GM12878 (cell line): Measurements from ENCODE around the gene CTSW. TPM values are rescaled to one million over a fixed set of nuclear protein-coding genes. Genes with fewer than 3 reads are reported as not detected.

Experiments used
- ATAC-seq: fragments of 200-7000 bp; cut with Tn5 transposase; 3 replicates; pipeline ENCODE4 v1.9.1; 2020; ENCODE audit warnings: mild to moderate bottlenecking, moderate library complexity
- BruUV-seq: library from RNA; stranded (reverse); fragments of 400-500 nt; replicated peaks from 2 replicates; lab custom pipeline; 2021; lab: Mats Ljungman, UMichigan
- CTCF ChIA-PET: fragments of 300-600 bp; sonication (Branson Sonifier 250); formaldehyde crosslinking; extraction: SDS; loops from one replicate; lab custom pipeline; 2021; ENCODE audit warnings: inconsistent platforms; lab: Yijun Ruan, JAX
- POLR2A ChIA-PET: fragments of 350-600 bp; formaldehyde crosslinking; extraction: SDS; loops from one replicate; lab custom pipeline; 2021; ENCODE audit warnings: inconsistent platforms; lab: Charles Lee
- RAD21 ChIA-PET: fragments of 300-600 bp; sonication (Branson Sonifier 250); formaldehyde crosslinking; loops from one replicate; lab custom pipeline; 2023; ENCODE audit warnings: antibody characterized with exemption; ENCODE audit not compliant: unreplicated experiment; lab: Charles Lee
- SMC1A ChIA-PET: fragments of 300-600 bp; sonication (Branson Sonifier 250); formaldehyde crosslinking; loops from one replicate; lab custom pipeline; 2023; ENCODE audit not compliant: unreplicated experiment, uncharacterized antibody; lab: Charles Lee
- DNase-seq: peaks from one replicate; pipeline ENCODE4 v3.0.0-alpha.2; 2011; ENCODE audit warnings: low read depth, low spot score
- FAIRE-seq: peaks from 3 replicates; lab custom pipeline; 2011; peaks lifted over from hg19 to GRCh38; lab: Jason Lieb, UNC
- H2AFZ ChIP-seq: 2 replicates; pipeline ENCODE4 v1.6.0; 2011; ENCODE audit warnings: low read depth, low read length, control low read depth; ENCODE audit not compliant: control insufficient read depth
- H3K27ac ChIP-seq: 2 replicates; pipeline ENCODE4 v1.5.1; 2011; ENCODE audit warnings: control low read depth; ENCODE audit not compliant: control insufficient read depth, insufficient read depth
- H3K27me3 ChIP-seq, 2 experiments: replicated peaks in 1 of 2; 2 replicates each; pipeline versions ENCODE4 v1.6.0 to v1.6.1; 2011; ENCODE audit warnings: low read length in 1 of 2; ENCODE audit not compliant: control insufficient read depth in 2 of 2, insufficient read depth in 2 of 2
- H3K36me3 ChIP-seq, 2 experiments: 2 replicates each; pipeline ENCODE4 v1.5.1; 2011; ENCODE audit warnings: low read length in 1 of 2; ENCODE audit not compliant: control insufficient read depth in 2 of 2, insufficient read depth in 2 of 2
- H3K4me1 ChIP-seq: 2 replicates; pipeline ENCODE4 v1.6.1; 2011; ENCODE audit warnings: mild to moderate bottlenecking, low read length, moderate library complexity, mixed read lengths; ENCODE audit not compliant: control insufficient read depth, insufficient read depth
- H3K4me2 ChIP-seq: 2 replicates; pipeline ENCODE4 v1.6.0; 2011; ENCODE audit warnings: control low read depth; ENCODE audit not compliant: control insufficient read depth, insufficient read depth
- H3K4me3 ChIP-seq: fragments of 200-600 bp; sonication (generic); 2 replicates; pipeline ENCODE4 v1.5.1; 2016
- H3K79me2 ChIP-seq: 2 replicates; pipeline ENCODE4 v1.6.0; 2011; ENCODE audit warnings: low read length; ENCODE audit not compliant: control insufficient read depth, insufficient read depth
- H3K9ac ChIP-seq: 2 replicates; pipeline ENCODE4 v1.8.0; 2011; ENCODE audit warnings: low read length, control low read depth, mixed read lengths; ENCODE audit not compliant: control insufficient read depth, insufficient read depth
- H3K9me3 ChIP-seq: replicated peaks from 3 replicates; pipeline ENCODE4 v1.5.1; 2011; ENCODE audit warnings: mild to moderate bottlenecking, low read length; ENCODE audit not compliant: control insufficient read depth, insufficient read depth
- H4K20me1 ChIP-seq: 2 replicates; pipeline ENCODE4 v1.6.0; 2011; ENCODE audit not compliant: control insufficient read depth, insufficient read depth
- BHLHE40 ChIP-seq, 2 experiments: fragments of 450-650 bp in 1 of 2; IDR thresholded peaks; 2 replicates each; pipeline ENCODE4 v1.6.1; 2011 to 2017; ENCODE audit warnings: low read depth in 2 of 2, borderline replicate concordance in 1 of 2, improper control_type of control experiment in 1 of 2, low read length in 1 of 2, mild to moderate bottlenecking in 1 of 2
- BMI1 ChIP-seq: fragments of 450-650 bp; IDR thresholded peaks from 2 replicates; pipeline ENCODE4 v1.6.1; 2016; ENCODE audit warnings: mild to moderate bottlenecking, moderate library complexity, borderline replicate concordance
- EGR1 ChIP-seq, 2 experiments: IDR thresholded peaks; 1 replicate in 1 of 2; 2 replicates in 1 of 2; pipeline ENCODE4 v1.6.1; 2011 to 2012; ENCODE audit warnings: low read depth in 2 of 2, low read length in 2 of 2, borderline replicate concordance in 1 of 2, mild to moderate bottlenecking in 1 of 2, moderate library complexity in 1 of 2
- EP300 ChIP-seq, 2 experiments: fragments of 150-350 bp in 1 of 2; IDR thresholded peaks; 2 replicates each; pipeline ENCODE4 v1.6.1; 2011 to 2012; ENCODE audit warnings: low read depth in 2 of 2, low read length in 2 of 2, borderline replicate concordance in 1 of 2, improper control_type of control experiment in 1 of 2, inconsistent platforms in 1 of 2; ENCODE audit not compliant: control insufficient read depth in 1 of 2
- FOXK2 ChIP-seq: fragments of 450-650 bp; IDR thresholded peaks from 2 replicates; pipeline ENCODE4 v1.6.1; 2017; ENCODE audit warnings: mild to moderate bottlenecking, moderate library complexity
- MXI1 ChIP-seq: fragments of 150-350 bp; IDR thresholded peaks from 2 replicates; pipeline ENCODE4 v1.6.1; 2011; ENCODE audit warnings: low read depth, mild to moderate bottlenecking, inconsistent platforms, low read length, improper control_type of control experiment
- POLR2A ChIP-seq: IDR thresholded peaks from 2 replicates; pipeline ENCODE4 v1.6.1; 2011; ENCODE audit warnings: low read depth, mild to moderate bottlenecking, low read length
- POU2F2 ChIP-seq: IDR thresholded peaks from 3 replicates; pipeline ENCODE4 v1.6.1; 2011; ENCODE audit warnings: low read depth, mild to moderate bottlenecking, low read length, borderline replicate concordance
- RAD21 ChIP-seq: IDR thresholded peaks from 2 replicates; pipeline ENCODE4 v1.6.1; 2011; ENCODE audit warnings: mild to moderate bottlenecking, low read depth, low read length, moderate library complexity; ENCODE audit not compliant: insufficient read depth
- ZNF622 ChIP-seq: fragments of 450-650 bp; IDR thresholded peaks from 2 replicates; pipeline ENCODE4 v1.6.1; 2017; ENCODE audit warnings: mild to moderate bottlenecking, inconsistent platforms
- WGBS: methylation state at CpG from one replicate; pipeline ENCODE4 v1.1.6; 2016; ENCODE audit warnings: low lambda C conversion rate; ENCODE audit not compliant: insufficient replicate concordance, insufficient coverage; ENCODE audit errors: missing lambda C conversion rate; 5-methylcytosine and 5-hydroxymethylcytosine counted together
- in situ Hi-C: fragments of 300-500 bp; cut with MboI; formaldehyde crosslinking; loops from 9 replicates; pipeline ENCODE4 v1.14.3; 2018; ENCODE audit warnings: mixed read lengths
- intact Hi-C: fragments of 100-400 bp; cut with micrococcal nuclease; formaldehyde crosslinking; loops from one replicate; pipeline ENCODE4 v1.14.2; 2022; ENCODE audit not compliant: unreplicated experiment
- polyA plus RNA-seq, 11 experiments: library from polyadenylated mRNA; depleted of rRNA in 4 of 11; unstranded in 6 of 11; stranded (reverse) in 5 of 11; fragments of >200 nt; fragmentation: Nextera tagmentation in 4 of 11; fragmentation: Illumina TruSeq in 1 of 11; extraction: Ambion mirVana in 4 of 11; extraction: Trizol in 1 of 11; gene quantifications; 1 replicate in 1 of 11; 2 replicates in 10 of 11; pipeline versions ENCODE4 v1.2.1 to v1.2.3, GENCODE V29; 2011 to 2016; ENCODE audit warnings: inconsistent platforms in 2 of 11, missing spikeins in 2 of 11, low read depth in 1 of 11
- total RNA-seq, 4 experiments: library from RNA; depleted of rRNA in 3 of 4; stranded (reverse); fragments of >200 nt in 3 of 4; fragmentation: Illumina TruSeq in 1 of 4; extraction: Trizol in 1 of 4; gene quantifications; 2 replicates each; pipeline versions ENCODE4 v1.2.1 to v1.2.3, GENCODE V29; 2013 to 2021
- TF ChIP-seq, protein P1 (sequence below): fragments of 450-650 bp; IDR thresholded peaks from 2 replicates; pipeline ENCODE4 v1.6.1; 2017; ENCODE audit warnings: borderline replicate concordance
- TF ChIP-seq, protein P2 (sequence below): fragments of 450-650 bp; IDR thresholded peaks from 2 replicates; pipeline ENCODE4 v1.6.1; 2016; ENCODE audit warnings: mild to moderate bottlenecking

CTSW gene
- total and polyA plus RNA-seq, 10 of the 15 experiments (the other 5 are each of a cell fraction or from before 2014, with no cell fraction given), result 0.53 to 12.0 (median 1.7) TPM

DNA sequence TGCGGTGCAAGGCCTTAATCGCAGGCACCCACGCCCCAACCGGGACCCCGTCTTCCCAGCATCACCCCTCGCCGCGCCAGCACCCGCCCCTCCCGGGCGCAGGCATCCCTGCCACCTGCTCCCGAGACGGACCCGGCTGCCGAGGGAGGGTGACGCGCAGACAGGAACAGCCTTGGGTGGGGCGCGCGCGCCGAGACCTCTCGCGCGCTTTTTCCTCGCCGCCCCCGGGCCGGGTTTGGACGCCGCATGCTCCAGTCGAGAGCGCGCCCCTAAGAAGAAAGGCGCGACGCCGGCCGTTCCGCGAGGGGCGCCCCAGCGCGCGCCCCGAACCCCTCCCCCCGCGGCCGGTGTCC, 22.2 kb upstream of the CTSW start:
- no peak for DNase-seq
- Histone ChIP-seq H3K9me3 (no peaks in the 10 kb centered on the region; the same call in 2 of the 3 replicates), H3K4me1 (peaks cover 21% of the 10 kb centered on the region), H2AFZ (no peak overlapping the region), H3K4me3 (peak overlapping the region; percentile 93), H3K79me2 (peaks cover 65% of the 10 kb centered on the region), H3K4me2 (peak overlapping the region; percentile 94), H3K9ac (peak overlapping the region; percentile 92), H4K20me1 (peaks cover 24% of the 10 kb centered on the region), H3K27me3 (no peaks in the 10 kb centered on the region), H3K27ac (peak overlapping the region; percentile 100), H3K36me3 (peaks cover 28 to 36% of the 10 kb centered on the region in 2 experiments; a peak in 3 of 4 replicates)
- POLR2A ChIA-PET, result interaction anchor here (0.7 to 5.6 kb wide), 4 partner anchors 25 to 455 kb away, joined by 3 to 155 read pairs (median 10); partner anchors contain the start of genes CCDC85B, FIBP, RNASEH2C and SNX32
- in situ Hi-C loops, result loop anchor here (25.0 kb wide), 1 partner anchor 1620 kb away; the partner anchor contains the start of genes DNAJC4, FKBP2, NUDT22 and PPP1R14B
- FAIRE-seq, result no peak
- TF ChIP-seq RAD21 (no peak), EP300 (IDR thresholded peaks at IDR 0.05; ENCODE audit: borderline replicate concordance in 1 of 2, control insufficient read depth in 1 of 2, low read depth in 2 of 2, low read length in 2 of 2) (no peak), POU2F2 (0 out of 3 replicates have a peak, but pooled peaks have one; percentile 22), BHLHE40 (IDR thresholded peaks at IDR 0.05; ENCODE audit: borderline replicate concordance in 1 of 2, low read depth in 2 of 2, low read length in 1 of 2) (no peak), POLR2A (no peak), FOXK2 (no peak), MXI1 (no peak), EGR1 (IDR thresholded peaks at IDR 0.05; ENCODE audit: borderline replicate concordance in 1 of 2, low read depth in 2 of 2, low read length in 2 of 2) (peak in 1 of 2 experiments; percentile 45; a peak in 1 of 3 replicates), ZNF622 (no peak), BMI1 (no peak)
- TF ChIP-seq, protein P1, sequence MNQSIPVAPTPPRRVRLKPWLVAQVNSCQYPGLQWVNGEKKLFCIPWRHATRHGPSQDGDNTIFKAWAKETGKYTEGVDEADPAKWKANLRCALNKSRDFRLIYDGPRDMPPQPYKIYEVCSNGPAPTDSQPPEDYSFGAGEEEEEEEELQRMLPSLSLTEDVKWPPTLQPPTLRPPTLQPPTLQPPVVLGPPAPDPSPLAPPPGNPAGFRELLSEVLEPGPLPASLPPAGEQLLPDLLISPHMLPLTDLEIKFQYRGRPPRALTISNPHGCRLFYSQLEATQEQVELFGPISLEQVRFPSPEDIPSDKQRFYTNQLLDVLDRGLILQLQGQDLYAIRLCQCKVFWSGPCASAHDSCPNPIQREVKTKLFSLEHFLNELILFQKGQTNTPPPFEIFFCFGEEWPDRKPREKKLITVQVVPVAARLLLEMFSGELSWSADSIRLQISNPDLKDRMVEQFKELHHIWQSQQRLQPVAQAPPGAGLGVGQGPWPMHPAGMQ, result no peak
- TF ChIP-seq, protein P2, sequence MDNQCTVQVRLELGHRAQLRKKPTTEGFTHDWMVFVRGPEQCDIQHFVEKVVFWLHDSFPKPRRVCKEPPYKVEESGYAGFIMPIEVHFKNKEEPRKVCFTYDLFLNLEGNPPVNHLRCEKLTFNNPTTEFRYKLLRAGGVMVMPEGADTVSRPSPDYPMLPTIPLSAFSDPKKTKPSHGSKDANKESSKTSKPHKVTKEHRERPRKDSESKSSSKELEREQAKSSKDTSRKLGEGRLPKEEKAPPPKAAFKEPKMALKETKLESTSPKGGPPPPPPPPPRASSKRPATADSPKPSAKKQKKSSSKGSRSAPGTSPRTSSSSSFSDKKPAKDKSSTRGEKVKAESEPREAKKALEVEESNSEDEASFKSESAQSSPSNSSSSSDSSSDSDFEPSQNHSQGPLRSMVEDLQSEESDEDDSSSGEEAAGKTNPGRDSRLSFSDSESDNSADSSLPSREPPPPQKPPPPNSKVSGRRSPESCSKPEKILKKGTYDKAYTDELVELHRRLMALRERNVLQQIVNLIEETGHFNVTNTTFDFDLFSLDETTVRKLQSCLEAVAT, result no peak
- RAD21 ChIA-PET, result interaction anchor here (5.0 kb wide), 1 partner anchor 33 kb away, joined by 76 read pairs; the partner anchor contains the start of genes CCDC85B and FIBP
- intact Hi-C loops, result loop anchor here (5.0 kb wide), 1 partner anchor 195 kb away; the partner anchor contains the start of gene SF3B2
- no TSS peak for BruUV-seq
- 4% methylated on average over 20 of the region's 49 CpGs for WGBS
- no peak for ATAC-seq
- SMC1A ChIA-PET, result interaction anchor here (2.8 to 4.3 kb wide), 2 partner anchors 16 to 32 kb away, joined by 13 to 52 read pairs; partner anchors contain the start of genes CCDC85B and FIBP
- CTCF ChIA-PET, result interaction anchor here (5.7 kb wide), 1 partner anchor 31 kb away, joined by 146 read pairs; the partner anchor contains the start of genes CCDC85B and FIBP
